HEK293 (cell line): ENCODE results near the gene LDB2.

Experiments
- CTCF ChIA-PET: fragments of 350-600 bp; formaldehyde crosslinking; extraction: SDS; loops from one replicate; lab custom pipeline; 2021; ENCODE audit warnings: antibody characterized with exemption; lab: Yijun Ruan, JAX
- POLR2A ChIA-PET: fragments of 300-600 bp; formaldehyde crosslinking; extraction: SDS; loops from one replicate; lab custom pipeline; 2020; ENCODE audit warnings: antibody characterized with exemption, inconsistent platforms; lab: Yijun Ruan, JAX
- H3K27ac ChIP-seq: fragments of 200-500 bp; sonication (Bioruptor generic); 2 replicates; pipeline ENCODE4 v1.5.1; 2014; ENCODE audit warnings: low read depth, low read length, control low read depth, inconsistent platforms; ENCODE audit errors: extremely low read depth
- H3K36me3 ChIP-seq, 2 experiments: fragments of 200-500 bp in 1 of 2; sonication (Bioruptor generic) in 1 of 2; 1 replicate in 1 of 2; 2 replicates in 1 of 2; pipeline ENCODE4 v1.5.1; 2014 to 2017; ENCODE audit warnings: inconsistent platforms in 2 of 2, low read length in 2 of 2; ENCODE audit not compliant: control insufficient read depth in 2 of 2, insufficient read depth in 1 of 2
- H3K4me1 ChIP-seq: fragments of 200-500 bp; sonication (Bioruptor generic); 2 replicates; pipeline ENCODE4 v1.5.1; 2014; ENCODE audit warnings: mild to moderate bottlenecking, low read length, inconsistent platforms; ENCODE audit not compliant: control insufficient read depth, insufficient read depth
- H3K4me3 ChIP-seq: 2 replicates; pipeline ENCODE4 v1.5.1; 2011; ENCODE audit warnings: low read depth, mild to moderate bottlenecking, control low read depth, low read length, moderate library complexity
- H3K9me3 ChIP-seq: fragments of 200-500 bp; sonication (Bioruptor generic); 2 replicates; pipeline ENCODE4 v1.5.1; 2014; ENCODE audit warnings: low read depth, low read length, inconsistent platforms; ENCODE audit not compliant: control insufficient read depth, insufficient read depth
- HOXD13 ChIP-seq: sonication (generic); formaldehyde crosslinking; IDR thresholded peaks from 2 replicates; pipeline ENCODE4 v1.8.0; 2022; ENCODE audit warnings: missing genetic modification reagents, borderline replicate concordance
- KLF16 ChIP-seq: fragments of 450-650 bp; formaldehyde crosslinking; IDR thresholded peaks from 2 replicates; pipeline ENCODE4 v1.5.1; 2017; ENCODE audit warnings: missing biosample characterization, missing genetic modification characterization
- SCRT2 ChIP-seq: fragments of 450-650 bp; formaldehyde crosslinking; IDR thresholded peaks from 2 replicates; pipeline ENCODE4 v1.5.1; 2016; ENCODE audit warnings: missing biosample characterization, missing genetic modification characterization
- ZBTB7A ChIP-seq: fragments of 450-650 bp; formaldehyde crosslinking; IDR thresholded peaks from 2 replicates; pipeline ENCODE4 v1.5.1; 2016; ENCODE audit warnings: low read depth, missing biosample characterization, missing genetic modification characterization
- ZIC2 ChIP-seq: fragments of 450-650 bp; formaldehyde crosslinking; IDR thresholded peaks from 2 replicates; pipeline ENCODE4 v1.5.1; 2016; ENCODE audit warnings: missing biosample characterization, missing genetic modification characterization
- ZNF202 ChIP-seq: fragments of 450-650 bp; formaldehyde crosslinking; IDR thresholded peaks from 2 replicates; pipeline ENCODE4 v1.5.1; 2016; ENCODE audit warnings: missing biosample characterization, missing genetic modification characterization, borderline replicate concordance
- ZNF239 ChIP-seq: fragments of 450-650 bp; formaldehyde crosslinking; IDR thresholded peaks from 2 replicates; pipeline ENCODE4 v1.5.1; 2016; ENCODE audit warnings: missing biosample characterization, missing genetic modification characterization
- ZNF404 ChIP-seq: fragments of 450-650 bp; formaldehyde crosslinking; IDR thresholded peaks from 2 replicates; pipeline ENCODE4 v1.5.1; 2017; ENCODE audit warnings: missing biosample characterization, missing genetic modification characterization
- ZNF433 ChIP-seq: fragments of 450-650 bp; formaldehyde crosslinking; IDR thresholded peaks from 2 replicates; pipeline ENCODE4 v1.5.1; 2016; ENCODE audit warnings: missing biosample characterization, missing genetic modification characterization, low read depth
- ZNF473 ChIP-seq: fragments of 450-650 bp; formaldehyde crosslinking; IDR thresholded peaks from 2 replicates; pipeline ENCODE4 v1.5.1; 2017; ENCODE audit warnings: missing biosample characterization, missing genetic modification characterization
- ZNF530 ChIP-seq: fragments of 450-650 bp; formaldehyde crosslinking; IDR thresholded peaks from 2 replicates; pipeline ENCODE4 v1.5.1; 2016; ENCODE audit warnings: low read depth, missing biosample characterization, missing genetic modification characterization
- ZNF555 ChIP-seq: fragments of 450-650 bp; formaldehyde crosslinking; conservative IDR thresholded peaks from 2 replicates; pipeline ENCODE4 v1.5.1; 2017; ENCODE audit warnings: missing biosample characterization, mild to moderate bottlenecking, missing genetic modification characterization, inconsistent platforms
- ZNF561 ChIP-seq: fragments of 450-650 bp; IDR thresholded peaks from 2 replicates; pipeline ENCODE4 v1.5.1; 2018; ENCODE audit warnings: missing biosample characterization, missing genetic modification characterization, borderline replicate concordance
- ZNF596 ChIP-seq: fragments of 450-650 bp; IDR thresholded peaks from 2 replicates; pipeline ENCODE4 v1.5.0; 2018; ENCODE audit warnings: missing biosample characterization, mild to moderate bottlenecking, missing genetic modification characterization, moderate library complexity
- ZNF830 ChIP-seq: fragments of 450-650 bp; IDR thresholded peaks from 2 replicates; pipeline ENCODE4 v1.5.0; 2018; ENCODE audit warnings: missing biosample characterization, missing genetic modification characterization, low read depth, mild to moderate bottlenecking, moderate library complexity
- ZSCAN30 ChIP-seq: fragments of 450-650 bp; IDR thresholded peaks from 2 replicates; pipeline ENCODE4 v1.5.1; 2018; ENCODE audit warnings: missing biosample characterization, mild to moderate bottlenecking, missing genetic modification characterization, moderate library complexity
- TF ChIP-seq, protein P1 (sequence below): IDR thresholded peaks from 2 replicates; pipeline ENCODE4 v1.6.1; 2011; ENCODE audit warnings: mild to moderate bottlenecking, low read depth, low read length, borderline replicate concordance
- TF ChIP-seq, protein P2 (sequence below): fragments of 450-650 bp; formaldehyde crosslinking; IDR thresholded peaks from 2 replicates; pipeline ENCODE4 v1.5.1; 2016; ENCODE audit warnings: missing biosample characterization, missing genetic modification characterization
- TF ChIP-seq, protein P3 (sequence below): fragments of 450-650 bp; formaldehyde crosslinking; IDR thresholded peaks from 2 replicates; pipeline ENCODE4 v1.5.1; 2016; ENCODE audit warnings: missing biosample characterization, missing genetic modification characterization

LDB2 gene

DNA sequence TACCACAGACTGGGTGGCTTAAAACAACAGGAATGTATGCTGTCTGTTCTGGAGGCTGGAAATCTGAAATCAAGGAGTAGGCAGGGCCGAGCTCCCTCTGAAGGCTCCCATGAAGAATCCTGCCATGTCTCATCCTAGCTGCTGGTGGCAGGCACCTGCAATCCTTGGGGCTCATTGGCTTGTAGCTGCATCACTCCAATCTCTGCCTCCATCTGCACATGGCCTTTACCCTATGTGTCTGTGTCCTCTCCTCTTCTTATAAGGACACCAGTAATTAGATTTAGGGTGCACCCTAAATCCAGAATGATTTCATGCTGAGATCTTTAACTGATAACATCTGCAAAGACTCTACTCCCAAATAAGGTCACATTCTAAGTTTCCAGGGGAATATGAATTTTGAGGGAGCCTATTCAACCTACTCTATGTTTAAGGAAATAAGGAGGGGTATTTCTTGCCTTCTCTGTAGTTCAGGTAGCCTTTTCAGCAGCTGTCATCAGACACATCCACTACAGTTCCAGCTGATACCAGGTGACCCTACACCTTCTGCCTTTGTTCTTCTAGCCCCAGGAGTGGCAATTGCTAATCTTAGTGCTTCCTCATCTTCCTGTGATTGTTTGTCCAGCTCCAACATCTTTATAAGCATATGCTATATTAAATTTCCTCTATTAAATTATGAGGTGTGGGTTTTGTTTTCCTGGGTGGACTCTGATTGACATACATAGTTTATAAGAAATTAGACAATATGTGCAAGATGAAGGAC, 377.1 kb downstream of the LDB2 start:
- POLR2A ChIA-PET: no interaction called here
- Histone ChIP-seq H3K9me3 (no peaks in the 10 kb centered on the region), H3K36me3 (no peaks in the 10 kb centered on the region)
- TF ChIP-seq KLF16 (tag by site-specific recombination) (no peak), ZBTB7A (no peak), ZNF473 (no peak), ZNF561 (tag by site-specific recombination) (no peak), ZNF239 (tag by site-specific recombination) (no peak), ZNF530 (tag by site-specific recombination) (no peak), HOXD13 (CRISPR knock-in tag) (no peak), ZNF830 (tag by site-specific recombination) (no peak), ZNF404 (tag by site-specific recombination) (no peak), SCRT2 (tag by site-specific recombination) (no peak), ZNF433 (tag by site-specific recombination) (no peak), ZSCAN30 (tag by site-specific recombination) (no peak), ZNF202 (tag by site-specific recombination) (no peak)
- TF ChIP-seq, protein P1, sequence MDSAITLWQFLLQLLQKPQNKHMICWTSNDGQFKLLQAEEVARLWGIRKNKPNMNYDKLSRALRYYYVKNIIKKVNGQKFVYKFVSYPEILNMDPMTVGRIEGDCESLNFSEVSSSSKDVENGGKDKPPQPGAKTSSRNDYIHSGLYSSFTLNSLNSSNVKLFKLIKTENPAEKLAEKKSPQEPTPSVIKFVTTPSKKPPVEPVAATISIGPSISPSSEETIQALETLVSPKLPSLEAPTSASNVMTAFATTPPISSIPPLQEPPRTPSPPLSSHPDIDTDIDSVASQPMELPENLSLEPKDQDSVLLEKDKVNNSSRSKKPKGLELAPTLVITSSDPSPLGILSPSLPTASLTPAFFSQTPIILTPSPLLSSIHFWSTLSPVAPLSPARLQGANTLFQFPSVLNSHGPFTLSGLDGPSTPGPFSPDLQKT: no peak
- TF ChIP-seq, all 188 proteins: peak for 0
- Histone ChIP-seq H3K27ac (no peak overlapping the region), H3K4me3 (no peak overlapping the region), H3K4me1 (no peaks in the 10 kb centered on the region)
- CTCF ChIA-PET: no interaction called here

DNA sequence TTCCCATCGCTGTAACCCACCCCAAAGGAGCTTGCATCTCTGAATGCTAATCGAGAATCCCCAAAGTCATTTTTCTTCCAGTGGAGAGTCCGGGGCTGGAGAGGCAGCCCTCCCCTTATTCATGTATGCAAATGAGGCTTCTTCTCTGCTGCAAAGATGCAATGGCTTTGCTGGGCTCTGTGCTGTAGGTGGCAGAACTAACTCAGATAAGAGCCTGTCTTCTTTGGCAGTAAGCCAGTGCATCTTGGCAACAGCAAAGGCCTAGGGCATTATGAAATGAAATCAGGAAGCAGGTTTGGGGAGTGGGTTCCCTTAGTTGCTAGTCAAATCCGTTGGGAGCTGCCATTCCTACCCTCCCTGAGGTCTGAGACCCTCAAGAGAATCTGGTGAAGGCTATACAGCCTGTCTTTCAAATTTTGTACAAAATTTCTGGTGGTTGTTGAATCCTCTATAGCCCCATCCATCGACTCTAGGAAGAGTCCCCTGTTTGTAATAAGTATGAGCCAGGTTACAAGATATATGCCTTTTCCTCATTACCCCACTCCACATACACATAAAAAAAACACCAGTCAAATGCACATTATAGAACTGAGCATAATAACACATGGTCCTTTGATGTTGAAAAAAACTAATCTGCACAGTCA, 381.5 kb downstream of the LDB2 start:
- Histone ChIP-seq H3K4me1 (no peaks in the 10 kb centered on the region), H3K27ac (no peak overlapping the region), H3K4me3 (no peak overlapping the region), H3K36me3 (no peaks in the 10 kb centered on the region), H3K9me3 (no peaks in the 10 kb centered on the region)
- CTCF ChIA-PET: interaction anchor here (0.6 to 0.7 kb wide), 2 partner anchors 710 to 865 kb away, joined by 3 to 5 read pairs; no protein-coding TSS in a partner anchor
- POLR2A ChIA-PET: no interaction called here
- TF ChIP-seq, protein P2, sequence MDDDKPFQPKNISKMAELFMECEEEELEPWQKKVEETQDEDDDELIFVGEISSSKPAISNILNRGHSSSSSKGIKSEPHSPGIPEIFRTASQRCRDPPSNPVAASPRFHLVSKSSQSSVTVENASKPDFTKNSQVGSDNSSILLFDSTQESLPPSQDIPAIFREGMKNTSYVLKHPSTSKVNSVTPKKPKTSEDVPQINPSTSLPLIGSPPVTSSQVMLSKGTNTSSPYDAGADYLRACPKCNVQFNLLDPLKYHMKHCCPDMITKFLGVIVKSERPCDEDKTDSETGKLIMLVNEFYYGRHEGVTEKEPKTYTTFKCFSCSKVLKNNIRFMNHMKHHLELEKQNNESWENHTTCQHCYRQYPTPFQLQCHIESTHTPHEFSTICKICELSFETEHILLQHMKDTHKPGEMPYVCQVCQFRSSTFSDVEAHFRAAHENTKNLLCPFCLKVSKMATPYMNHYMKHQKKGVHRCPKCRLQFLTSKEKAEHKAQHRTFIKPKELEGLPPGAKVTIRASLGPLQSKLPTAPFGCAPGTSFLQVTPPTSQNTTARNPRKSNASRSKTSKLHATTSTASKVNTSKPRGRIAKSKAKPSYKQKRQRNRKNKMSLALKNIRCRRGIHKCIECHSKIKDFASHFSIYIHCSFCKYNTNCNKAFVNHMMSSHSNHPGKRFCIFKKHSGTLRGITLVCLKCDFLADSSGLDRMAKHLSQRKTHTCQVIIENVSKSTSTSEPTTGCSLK (tag by site-specific recombination): no peak
- TF ChIP-seq ZNF596 (tag by site-specific recombination) (no peak), ZNF555 (tag by site-specific recombination) (no peak), ZIC2 (tag by site-specific recombination) (no peak)
- TF ChIP-seq, protein P3, sequence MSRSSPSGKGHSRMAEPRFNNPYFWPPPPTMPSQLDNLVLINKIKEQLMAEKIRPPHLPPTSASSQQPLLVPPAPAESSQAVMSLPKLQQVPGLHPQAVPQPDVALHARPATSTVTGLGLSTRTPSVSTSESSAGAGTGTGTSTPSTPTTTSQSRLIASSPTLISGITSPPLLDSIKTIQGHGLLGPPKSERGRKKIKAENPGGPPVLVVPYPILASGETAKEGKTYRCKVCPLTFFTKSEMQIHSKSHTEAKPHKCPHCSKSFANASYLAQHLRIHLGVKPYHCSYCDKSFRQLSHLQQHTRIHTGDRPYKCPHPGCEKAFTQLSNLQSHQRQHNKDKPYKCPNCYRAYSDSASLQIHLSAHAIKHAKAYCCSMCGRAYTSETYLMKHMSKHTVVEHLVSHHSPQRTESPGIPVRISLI: no peak
